HG03469 (cell line): ENCODE data around the gene OR2D2.
"Not testable (repeated sequence)": the region's sequence is repeated elsewhere in the genome, so short reads cannot be mapped to it uniquely, and the experiment has no call there.

Experiments
- ATAC-seq: cut with Tn5 transposase; IDR thresholded peaks from one replicate; pipeline ENCODE4 v1.9.1; 2021; ENCODE audit warnings: mild to moderate bottlenecking, moderate library complexity, moderate number of reproducible peaks; ENCODE audit not compliant: unreplicated experiment

The OR2D2 gene

DNA sequence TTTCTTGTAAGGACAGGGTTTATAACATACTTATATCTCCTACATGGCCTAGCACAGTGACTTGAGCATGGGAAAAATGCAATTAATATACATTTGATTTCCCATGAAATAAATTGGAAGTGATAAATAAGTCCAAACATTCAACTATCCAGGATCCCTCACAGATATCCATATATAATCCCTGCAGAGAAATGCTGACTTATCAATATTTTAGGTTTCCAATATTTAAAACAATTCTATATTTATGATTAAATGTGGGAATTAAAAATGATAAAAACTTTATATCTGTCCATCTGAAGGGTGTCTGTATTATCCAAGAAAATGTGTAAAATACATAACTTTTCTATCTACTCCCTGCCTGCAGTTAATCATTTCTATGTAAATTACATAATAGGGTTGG lies 9.5 kb downstream of the OR2D2 start:
- no peak for ATAC-seq

DNA sequence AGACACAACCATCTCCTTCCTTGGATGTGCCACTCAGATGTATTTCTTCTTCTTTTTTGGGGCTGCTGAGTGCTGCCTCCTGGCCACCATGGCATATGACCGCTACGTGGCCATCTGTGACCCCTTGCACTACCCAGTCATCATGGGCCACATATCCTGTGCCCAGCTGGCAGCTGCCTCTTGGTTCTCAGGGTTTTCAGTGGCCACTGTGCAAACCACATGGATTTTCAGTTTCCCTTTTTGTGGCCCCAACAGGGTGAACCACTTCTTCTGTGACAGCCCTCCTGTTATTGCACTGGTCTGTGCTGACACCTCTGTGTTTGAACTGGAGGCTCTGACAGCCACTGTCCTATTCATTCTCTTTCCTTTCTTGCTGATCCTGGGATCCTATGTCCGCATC lies 15.4 kb downstream of the OR2D2 start:
- no peak for ATAC-seq

DNA sequence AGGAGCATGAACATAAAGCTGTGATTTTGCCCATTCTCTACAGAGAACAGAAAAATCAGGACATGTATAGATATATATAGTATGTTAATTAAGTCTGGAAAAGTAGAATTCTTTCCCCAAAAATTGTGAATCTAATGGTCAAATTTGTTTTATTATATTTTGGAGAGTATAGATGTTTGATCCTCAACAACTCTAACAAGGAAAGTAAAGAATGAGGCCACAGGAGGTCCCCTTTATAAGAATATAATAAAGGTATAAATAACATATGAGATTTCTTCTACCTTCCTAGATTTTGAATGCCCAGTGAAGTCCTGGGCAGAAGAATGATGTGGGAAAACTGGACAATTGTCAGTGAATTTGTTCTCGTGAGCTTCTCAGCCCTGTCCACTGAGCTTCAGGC lies 16.0 kb downstream of the OR2D2 start, which contains the start of gene OR10A4:
OR10A4 (plus strand) TSS at position 301 of the 400 bp plus-strand sequence; CDS start at position 324, 23 bp downstream.
- no peak for ATAC-seq

- ATAC-seq: no peak
Measured at GRCh38 chr11:6875761-6876160, 16.5 kb downstream of the OR2D2 start.

- ATAC-seq: no peak
Measured at GRCh38 chr11:6871278-6871677, 21.0 kb downstream of the OR2D2 start.

- no peak for ATAC-seq
Measured at GRCh38 chr11:6864438-6864837, 27.9 kb downstream of the OR2D2 start.

- no peak for ATAC-seq
Measured at GRCh38 chr11:6862961-6863360, 29.3 kb downstream of the OR2D2 start, which contains the start of gene OR10A2. TSS of gene OR10A2 (plus strand) at chr11:6863057. CDS start at chr11:6869755, 6,698 bp downstream.

DNA sequence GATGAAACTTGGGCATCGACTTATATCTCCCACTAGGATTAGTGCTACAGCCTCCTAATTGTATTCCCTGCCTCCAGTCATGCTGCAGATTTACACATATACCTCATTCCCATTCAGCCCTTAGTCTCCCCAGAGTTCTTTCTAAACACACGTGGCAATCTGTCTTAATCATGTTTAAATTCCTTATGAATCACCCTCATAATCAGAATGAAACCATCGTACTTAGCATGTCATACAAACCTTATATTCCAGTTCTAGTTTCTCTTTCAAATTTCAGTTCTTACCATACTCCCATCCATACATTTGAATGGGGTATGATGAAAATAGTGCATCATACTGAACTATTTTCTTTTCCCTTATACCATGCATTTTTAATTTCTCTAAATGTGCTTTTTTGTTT lies 35.4 kb downstream of the OR2D2 start:
- ATAC-seq: no peak

DNA sequence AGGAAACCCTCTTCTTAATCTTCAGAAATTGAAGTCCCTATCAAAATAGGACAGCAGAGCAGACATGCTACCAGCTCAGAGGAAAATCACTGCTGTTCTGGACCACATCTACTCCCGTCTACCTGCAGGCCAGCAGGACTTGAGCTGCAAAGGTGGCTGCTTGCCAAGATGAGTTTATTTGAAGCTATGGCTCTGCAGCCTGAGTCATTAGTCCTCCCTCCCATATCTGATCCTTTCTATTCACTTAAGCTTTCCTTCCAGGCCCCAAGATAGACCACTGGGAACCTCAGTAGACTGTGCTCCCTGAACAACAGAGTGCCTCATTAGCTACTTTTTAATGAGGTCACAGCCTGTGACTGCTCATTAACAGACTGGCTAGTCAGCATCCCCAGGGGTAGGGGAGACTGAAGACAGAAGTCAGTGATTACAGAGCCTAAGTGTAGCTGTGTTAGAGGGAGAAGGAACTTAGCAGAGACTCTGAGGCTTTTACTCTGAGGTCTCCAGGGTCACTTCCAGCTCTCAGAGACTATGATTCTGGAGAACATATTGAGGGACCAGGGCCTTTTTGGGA lies 36.2 kb downstream of the OR2D2 start:
- ATAC-seq: no peak

DNA sequence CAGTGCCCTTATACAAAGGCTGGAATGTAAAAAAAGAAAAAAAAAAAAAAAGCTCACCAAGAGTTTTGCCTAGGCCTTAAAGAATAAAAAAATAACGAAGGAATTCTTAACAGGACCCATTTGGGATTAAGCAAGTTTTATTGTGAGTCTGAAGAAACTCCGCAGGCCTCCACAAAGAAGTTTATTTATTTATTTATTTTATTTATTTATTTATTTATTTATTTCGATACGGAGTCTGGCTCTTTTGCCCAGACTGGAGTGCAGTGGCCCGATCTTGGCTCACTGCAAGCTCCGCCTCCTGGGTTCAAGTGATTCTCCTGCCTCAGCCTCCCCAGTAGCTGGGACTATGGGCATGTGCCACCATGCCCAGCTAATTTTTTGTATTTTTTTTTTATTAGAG lies 37.5 kb downstream of the OR2D2 start:
- not testable (repeated sequence) for ATAC-seq

GRCh38 chr11:6850526-6850925 lies 41.8 kb downstream of the OR2D2 start:
- ATAC-seq: no peak

DNA sequence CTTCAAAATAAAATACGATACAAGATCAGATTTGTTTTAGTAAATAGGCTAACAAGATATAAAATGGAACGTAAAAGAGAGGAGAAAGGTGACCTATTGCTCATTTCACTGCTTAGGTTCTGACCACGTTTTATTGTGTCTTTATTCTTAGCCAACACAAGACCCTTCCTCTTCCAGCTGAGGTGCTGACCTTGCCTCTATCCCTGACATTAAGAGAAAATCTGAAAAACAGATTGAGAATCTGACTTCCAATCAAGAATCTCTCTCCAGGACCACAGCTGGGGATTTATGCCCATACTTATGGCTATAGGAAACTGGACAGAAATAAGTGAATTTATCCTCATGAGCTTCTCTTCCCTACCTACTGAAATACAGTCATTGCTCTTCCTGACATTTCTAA lies 46.9 kb downstream of the OR2D2 start, which contains the start of gene OR10A5:
OR10A5 (plus strand) TSS at position 301 of the 400 bp plus-strand sequence; CDS start at position 301, 0 bp downstream.
- no peak for ATAC-seq

DNA sequence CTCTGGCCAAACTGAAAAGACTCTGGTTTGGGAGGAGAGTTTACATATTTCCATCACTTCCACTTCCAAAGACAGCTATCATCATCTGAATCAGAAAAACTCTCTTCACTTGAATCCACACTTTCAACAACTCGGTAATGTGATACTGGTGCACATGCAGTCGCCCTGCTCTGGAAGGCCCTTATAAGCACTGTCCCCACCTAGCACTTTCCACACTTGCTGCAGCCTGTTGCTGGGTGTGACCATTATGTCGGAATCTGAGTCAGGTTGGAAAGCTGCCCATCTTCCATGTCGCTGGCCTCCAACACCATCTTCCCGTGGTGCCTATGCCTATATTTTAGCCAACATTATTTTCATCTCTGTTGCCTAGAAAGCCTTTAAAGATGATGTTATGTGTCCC lies 47.9 kb downstream of the OR2D2 start:
- ATAC-seq: no peak

GRCh38 chr11:6843670-6844069 lies 48.6 kb downstream of the OR2D2 start:
- ATAC-seq: no peak

DNA sequence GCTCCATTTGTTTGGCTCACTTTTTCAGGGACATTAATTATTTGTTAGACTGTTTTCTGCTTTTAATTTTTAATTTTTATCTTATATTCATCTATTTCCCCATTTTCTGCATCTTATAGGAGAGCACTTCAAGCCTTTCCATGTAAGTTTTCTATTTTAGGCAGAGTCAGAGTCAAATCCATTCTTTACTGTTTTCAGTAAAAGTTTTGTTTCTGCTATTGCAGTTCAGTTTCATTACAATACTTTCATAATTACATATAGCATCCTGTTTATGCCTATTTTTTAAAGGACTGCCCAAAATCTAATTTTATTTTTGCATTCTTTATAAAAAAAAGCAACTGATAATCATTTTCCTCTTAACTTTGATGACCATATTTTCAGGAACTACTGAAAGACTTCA lies 50.6 kb downstream of the OR2D2 start:
- no peak for ATAC-seq
